HG02938 (cell line): ENCODE data around the gene KIAA1217.

Experiments used
- ATAC-seq: cut with Tn5 transposase; IDR thresholded peaks from one replicate; pipeline ENCODE4 v1.9.1; 2021; ENCODE audit warnings: mild to moderate bottlenecking, moderate library complexity; ENCODE audit not compliant: unreplicated experiment

KIAA1217 gene, protein sequence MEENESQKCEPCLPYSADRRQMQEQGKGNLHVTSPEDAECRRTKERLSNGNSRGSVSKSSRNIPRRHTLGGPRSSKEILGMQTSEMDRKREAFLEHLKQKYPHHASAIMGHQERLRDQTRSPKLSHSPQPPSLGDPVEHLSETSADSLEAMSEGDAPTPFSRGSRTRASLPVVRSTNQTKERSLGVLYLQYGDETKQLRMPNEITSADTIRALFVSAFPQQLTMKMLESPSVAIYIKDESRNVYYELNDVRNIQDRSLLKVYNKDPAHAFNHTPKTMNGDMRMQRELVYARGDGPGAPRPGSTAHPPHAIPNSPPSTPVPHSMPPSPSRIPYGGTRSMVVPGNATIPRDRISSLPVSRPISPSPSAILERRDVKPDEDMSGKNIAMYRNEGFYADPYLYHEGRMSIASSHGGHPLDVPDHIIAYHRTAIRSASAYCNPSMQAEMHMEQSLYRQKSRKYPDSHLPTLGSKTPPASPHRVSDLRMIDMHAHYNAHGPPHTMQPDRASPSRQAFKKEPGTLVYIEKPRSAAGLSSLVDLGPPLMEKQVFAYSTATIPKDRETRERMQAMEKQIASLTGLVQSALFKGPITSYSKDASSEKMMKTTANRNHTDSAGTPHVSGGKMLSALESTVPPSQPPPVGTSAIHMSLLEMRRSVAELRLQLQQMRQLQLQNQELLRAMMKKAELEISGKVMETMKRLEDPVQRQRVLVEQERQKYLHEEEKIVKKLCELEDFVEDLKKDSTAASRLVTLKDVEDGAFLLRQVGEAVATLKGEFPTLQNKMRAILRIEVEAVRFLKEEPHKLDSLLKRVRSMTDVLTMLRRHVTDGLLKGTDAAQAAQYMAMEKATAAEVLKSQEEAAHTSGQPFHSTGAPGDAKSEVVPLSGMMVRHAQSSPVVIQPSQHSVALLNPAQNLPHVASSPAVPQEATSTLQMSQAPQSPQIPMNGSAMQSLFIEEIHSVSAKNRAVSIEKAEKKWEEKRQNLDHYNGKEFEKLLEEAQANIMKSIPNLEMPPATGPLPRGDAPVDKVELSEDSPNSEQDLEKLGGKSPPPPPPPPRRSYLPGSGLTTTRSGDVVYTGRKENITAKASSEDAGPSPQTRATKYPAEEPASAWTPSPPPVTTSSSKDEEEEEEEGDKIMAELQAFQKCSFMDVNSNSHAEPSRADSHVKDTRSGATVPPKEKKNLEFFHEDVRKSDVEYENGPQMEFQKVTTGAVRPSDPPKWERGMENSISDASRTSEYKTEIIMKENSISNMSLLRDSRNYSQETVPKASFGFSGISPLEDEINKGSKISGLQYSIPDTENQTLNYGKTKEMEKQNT (N-terminal part only)

DNA sequence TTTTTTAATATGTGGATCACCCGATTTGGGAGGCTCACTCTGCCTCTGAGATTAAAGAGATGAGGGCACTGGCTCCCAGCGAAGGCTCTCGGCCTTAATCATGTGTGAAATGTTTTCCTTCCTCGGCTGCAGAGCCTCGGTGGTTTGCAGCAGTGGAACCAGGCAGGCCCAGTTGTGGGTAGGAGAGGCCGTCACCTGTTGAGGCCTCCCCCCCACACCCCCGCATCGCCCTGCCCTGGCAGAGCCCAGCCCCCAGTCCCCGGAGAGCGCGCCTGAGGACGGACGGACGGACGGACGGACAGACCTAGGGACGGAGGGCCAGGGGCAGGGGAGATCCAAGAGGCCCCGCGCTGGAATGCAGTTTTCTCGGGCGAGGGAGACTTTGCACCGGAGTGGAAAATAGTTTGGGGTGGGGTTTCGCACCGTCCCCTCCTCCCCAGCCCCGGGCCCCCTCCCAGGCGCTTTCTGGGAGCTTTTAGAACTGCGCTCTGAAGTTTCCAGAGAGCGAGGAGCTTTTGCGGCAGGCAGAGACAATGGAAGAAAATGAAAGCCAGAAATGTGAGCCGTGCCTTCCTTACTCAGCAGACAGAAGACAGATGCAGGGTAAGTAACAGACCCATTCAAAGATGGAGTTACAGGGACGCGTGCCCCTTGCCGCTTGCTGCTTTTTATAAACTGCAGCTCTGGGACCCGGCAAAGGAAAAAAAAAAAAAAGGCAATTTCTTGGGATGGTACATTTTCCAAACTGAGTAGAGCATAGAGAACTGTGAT is at the start of gene KIAA1217:
TSS of gene KIAA1217 (plus strand) at position 478 of the 771 bp plus-strand sequence. CDS start at position 534, 56 bp downstream.
- ATAC-seq: peak; percentile 29

DNA sequence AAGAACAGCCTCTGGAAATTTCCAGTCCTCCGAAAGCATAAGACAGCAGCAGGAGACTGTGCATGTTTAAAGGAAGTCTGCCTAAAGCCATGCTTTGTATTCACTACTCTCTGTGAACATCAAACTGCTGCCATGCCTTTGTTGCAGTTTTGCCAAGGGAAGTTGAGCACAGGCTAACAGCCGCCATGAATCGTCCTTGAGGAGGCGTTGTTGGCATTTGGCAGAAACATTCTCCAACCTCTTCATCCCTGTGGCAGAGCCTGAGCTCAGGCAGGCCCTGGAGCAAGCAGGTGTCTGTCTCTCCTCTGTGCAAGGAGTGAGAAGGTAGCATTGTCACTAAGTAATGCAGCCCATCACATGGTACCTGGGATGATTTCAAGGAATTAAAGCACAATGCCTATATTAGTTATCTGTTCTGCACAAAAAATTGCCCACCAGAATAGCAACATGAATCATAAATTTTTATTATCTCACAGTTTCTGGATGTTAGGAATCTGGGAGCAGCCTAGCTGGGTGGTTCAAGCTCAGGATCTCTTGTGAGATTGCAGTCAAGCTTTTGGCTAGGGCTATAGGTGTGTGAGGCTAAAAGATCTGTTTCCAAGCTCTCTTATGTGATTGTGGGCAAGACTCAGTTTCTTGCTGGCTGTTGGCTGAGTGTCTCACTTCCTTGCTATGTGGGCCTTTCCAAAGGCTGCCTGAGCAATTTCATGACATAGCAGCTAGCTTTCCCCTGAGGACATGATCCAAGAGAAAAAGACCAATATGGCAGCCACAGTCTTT is 46.5 kb upstream of the KIAA1217 start:
- ATAC-seq: no peak

DNA sequence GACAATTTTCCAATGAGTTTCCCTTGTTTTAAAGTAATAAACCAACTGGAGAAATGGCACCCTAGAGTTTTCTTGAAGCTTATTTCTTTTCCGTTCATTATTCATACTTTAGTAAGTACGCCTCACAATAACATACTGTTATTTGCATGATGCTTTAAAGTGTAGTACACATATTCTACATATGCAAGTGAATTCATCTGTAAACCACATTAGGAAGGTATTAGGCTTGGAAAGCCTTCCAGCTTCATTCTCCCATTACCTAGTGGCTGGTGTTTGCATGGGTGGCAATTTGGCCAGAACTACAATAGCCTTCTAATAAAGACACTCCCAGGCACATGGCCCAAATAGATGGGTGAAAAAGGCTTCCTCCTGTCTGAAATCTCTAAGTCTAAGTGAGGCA is 45.5 kb upstream of the KIAA1217 start:
- no peak for ATAC-seq

DNA sequence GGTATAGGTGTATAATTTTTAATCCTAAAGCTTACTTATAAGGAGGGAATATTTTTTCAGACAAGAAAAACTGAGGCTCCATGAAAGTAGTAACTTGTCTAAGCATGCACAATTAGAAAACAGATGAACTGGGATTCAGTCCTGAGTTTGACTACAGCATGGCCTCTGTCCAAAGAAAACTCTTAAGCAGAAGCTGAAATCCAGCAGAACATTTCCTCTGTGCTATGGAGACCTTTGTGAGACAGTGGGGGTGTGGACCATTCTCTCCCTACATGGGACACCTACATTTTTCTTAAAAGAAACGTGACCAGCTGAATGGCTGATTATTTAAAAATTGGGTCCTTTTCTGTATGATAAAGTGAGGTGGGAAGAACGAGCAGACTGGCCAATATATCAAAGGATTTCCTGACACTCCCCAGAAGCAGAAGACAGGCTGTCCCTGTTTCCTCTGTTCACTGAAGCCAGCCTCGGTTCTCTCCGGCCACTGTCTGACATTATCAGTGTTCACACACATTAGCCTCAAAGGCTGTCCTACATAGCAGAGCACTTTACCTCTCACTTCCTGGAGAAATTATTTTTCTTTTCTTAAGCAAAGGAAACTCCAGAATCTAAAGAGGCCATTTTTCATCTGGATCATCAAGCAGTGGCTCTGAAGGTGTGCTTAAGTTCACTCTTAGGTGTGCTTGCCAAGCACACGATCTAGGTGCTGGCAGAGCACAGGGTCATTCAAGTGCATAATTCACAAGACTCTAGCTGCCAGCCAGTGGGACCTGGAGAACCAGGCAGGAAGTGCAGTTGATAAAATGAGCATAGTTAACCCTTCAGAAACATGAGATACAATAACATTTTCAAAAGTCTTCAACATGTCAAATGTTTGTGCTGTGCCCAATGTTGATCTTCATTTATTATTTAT is 40.4 kb upstream of the KIAA1217 start:
- no peak for ATAC-seq

DNA sequence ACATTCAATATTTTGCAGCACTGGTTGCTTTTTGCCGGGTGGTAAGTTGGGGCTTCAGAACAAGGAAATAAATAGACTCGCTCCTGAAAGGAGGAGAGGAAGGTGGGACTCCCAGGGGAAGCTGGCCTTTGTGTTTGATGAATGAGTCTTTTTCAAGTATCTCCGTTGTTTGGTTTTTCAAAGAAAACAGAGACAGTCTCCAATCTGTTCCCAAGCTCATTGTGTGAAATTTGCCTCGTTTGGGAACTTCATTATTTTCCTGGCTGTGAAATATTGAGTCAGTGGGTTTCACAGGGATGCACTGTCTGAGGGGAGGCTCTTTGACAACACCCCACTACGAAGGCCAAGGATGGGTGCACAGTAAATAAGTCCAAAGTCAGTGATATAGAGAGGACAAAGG is 38.7 kb upstream of the KIAA1217 start:
- no peak for ATAC-seq

DNA sequence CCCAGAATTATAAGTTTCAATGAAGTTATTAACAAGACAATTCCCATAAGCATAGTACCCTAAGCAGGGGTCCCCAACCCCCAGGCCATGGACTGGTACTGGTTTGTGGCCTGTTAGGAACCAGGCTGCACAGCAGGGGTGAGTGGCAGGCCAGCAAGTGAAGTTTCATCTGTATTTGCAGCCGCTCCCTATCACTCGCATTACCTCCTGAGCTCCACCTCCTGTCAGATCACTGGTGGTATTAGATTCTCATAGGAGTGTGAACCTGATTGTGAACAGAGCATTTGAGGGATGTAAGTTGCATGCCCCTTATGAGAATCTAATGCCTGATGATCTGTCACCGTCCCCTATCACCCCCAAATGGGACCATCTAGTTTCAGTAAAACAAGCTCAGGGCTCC is 36.0 kb upstream of the KIAA1217 start:
- no peak for ATAC-seq

DNA sequence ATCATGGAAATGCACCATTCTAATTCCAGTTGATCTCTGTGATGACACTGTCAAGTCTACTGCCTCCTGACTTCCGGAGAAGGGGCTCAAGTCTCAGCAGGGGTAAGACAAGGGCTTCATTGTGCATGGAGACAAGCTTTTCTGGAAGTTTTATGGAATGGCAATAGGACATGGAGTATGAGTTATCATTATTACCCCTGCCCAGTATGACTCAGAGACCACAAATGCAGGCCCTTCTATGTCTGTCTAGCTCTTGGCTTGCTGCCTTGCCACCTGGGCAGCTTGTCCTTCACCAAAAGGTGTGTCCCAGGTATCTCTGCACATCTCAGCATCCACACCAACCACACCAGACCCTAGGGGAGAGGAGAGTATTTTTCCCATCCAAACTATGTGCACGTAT is 34.9 kb upstream of the KIAA1217 start:
- ATAC-seq: no peak

DNA sequence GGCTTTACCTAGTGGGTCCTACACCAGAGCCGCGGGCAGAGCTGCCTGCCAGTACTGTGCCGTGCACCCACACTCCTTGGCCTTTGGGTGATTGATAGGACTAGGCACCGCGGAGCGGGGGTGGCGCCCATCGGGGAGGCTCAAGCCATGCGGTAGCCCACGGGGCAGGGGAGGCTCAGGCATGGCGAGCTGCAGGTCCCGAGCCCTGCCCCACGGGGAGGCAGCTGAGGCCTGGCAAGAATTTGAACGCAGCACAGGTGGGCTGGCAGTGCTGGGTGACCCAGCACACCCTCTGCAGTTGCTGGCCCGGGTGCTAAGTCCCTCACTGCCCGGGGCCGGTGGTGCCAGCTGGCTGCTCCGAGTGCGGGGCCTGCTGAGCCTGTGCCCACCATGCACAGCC is 32.3 kb upstream of the KIAA1217 start:
- ATAC-seq: no peak

DNA sequence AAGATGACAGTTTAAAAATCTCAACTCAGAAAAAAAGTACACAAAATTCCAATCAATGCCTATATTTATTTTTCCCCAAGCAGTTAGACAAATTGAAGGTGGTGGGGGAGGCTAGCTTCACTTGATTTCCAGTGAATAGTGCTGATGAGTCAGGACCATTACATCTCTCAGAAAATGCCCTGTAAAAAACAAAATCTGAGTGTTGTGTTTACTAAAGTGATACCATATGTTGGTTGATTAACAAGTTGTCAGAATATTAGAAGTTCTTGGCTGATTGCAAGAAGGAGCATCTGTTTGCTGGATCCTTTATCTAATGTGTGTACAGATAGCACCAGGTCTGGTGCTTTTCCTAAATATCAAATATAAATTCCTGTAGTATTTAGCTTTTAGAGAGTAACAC is 31.3 kb upstream of the KIAA1217 start:
- ATAC-seq: no peak

DNA sequence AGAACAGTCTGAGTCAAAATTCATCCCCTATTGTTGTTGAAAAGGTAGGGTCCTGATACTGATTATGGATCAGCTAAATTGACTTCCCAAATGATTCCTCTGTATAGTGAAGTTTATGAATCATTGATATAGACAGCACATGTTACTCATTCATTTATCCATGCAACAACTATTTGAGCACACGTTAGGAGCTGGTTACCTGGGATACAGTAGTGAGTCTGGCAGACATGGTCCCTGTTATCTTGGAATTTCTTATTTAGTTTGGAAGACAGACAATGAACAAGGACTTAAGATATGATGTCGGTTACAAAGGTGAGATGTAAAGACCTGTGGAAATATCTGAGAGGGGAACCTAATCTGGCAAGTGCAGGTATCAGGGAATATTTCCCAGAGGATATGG is 28.0 kb upstream of the KIAA1217 start:
- no peak for ATAC-seq

DNA sequence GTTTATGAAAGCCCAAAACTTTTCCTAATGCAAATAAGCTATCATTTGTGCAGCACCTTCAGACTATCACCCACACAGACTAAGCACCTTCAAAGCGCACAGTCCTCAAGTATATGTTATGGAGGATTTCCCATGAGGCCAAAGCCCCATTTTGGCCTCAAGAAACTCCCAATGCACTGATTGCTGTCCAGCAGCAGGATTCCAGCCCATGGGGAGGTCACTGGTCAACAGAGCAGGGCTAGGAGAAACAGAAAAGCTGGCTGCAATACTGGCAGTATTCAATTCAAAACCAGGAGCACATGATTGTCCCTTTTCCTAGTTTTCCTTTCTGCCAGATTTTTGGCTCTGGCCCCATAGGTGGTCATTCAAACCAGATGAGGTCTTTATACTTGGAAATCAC is 24.5 kb upstream of the KIAA1217 start:
- no peak for ATAC-seq

DNA sequence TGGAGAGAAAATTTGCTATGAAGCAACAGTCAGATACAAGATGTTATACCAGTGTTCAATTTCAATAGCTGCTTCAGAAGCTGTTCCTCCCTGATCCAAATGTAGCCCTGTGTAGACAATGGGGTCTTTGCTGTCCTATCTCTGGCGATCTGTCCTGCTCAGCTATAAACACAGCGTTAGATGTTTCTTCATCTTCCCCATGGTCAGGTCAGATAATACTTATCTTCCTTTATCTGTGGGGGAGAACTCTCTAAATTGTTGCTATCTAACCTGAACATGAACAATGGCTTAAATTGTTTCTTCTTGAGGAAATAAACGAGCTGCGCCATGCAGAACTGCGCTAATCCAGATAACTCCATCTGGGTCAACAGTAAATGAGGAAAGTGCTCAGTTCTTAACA is 15.6 kb upstream of the KIAA1217 start:
- ATAC-seq: no peak

DNA sequence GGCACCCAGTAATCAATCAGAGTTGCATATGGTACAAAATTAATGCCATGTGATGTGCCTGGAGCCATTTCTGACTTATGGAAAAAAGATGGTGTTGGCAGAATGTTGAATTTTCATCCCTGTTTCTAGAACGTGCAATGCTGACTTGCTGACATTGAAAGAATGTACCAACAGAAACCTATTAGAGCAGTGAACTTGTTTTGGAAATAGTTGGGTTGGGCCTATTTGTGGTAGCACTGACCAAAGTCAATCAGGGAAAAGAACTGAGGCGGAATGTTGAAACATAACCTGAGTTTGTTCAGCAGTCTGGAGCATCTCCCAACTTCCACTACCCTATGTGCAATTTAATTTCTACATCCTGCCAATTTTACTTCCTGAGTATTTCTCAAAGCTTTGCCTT is 11.7 kb upstream of the KIAA1217 start:
- no peak for ATAC-seq

DNA sequence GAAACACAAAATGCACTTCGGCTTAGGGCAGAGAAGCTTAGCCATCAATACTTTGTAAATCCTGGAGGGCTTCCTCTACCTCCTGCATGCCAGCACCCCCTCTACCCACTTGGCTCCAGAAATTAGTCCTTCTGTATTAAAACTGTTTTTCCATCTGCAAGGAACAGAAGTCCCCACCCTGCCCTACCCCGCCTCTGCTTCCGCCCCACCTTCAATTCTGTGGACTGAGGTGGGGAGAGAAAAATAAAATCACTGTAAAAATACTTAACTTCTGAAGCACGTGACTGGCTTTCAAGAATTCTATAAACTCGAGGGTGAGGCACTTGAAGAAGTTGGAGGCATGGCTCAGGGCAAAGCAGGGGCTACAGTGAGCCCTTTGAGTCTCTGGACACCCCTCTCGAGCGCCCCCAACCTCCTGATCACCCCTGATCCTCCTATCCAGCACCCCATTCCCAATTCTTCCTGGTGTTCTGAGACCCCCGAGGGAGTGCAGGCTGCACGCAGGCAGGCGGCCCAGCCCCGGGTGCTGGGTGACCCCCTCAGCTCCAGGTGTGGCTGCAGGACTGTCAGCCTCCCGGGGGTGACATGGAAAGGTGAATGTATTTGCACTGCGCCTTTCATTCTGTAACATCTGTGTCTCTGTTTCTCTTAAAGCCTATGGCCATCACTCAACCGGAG is 7.3 kb upstream of the KIAA1217 start:
- ATAC-seq: no peak

DNA sequence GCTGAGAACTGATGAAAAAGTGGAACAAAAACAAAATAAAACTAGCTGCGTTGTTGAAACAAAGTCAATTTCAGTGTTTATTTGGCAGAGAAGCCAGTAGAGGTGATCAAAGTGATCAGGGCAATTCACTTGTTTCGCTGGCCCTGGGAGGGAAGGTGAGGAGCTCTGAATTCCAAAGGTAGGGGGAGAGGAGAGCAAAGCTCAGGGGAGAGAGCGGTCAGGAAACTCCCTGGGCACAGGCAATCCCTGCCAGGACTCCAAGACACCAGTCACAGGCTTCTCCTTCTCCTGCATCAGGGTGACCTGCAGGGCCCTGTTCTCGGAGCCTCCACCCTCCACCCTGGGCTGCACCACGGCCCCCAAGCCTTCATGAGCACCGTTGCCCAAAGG is 6.8 kb upstream of the KIAA1217 start:
- ATAC-seq: no peak

DNA sequence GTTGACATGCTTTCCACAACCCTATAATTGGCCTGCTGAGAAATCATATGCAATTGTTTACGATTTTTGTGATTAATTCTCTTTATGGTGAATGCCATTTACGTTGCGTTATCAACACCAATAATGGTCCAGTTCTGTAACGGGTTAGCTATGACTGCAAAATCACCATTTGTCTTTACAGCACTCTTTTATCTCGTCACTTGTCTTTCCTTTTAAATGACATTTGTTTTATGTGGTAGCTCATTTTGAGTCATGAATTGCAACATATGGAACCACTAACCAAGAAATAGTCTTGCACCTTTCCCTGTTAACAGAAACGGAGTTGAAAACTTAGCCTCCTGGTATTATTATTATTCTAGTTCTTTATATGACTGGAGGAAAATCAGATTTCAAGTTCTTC is 3.1 kb upstream of the KIAA1217 start:
- no peak for ATAC-seq

DNA sequence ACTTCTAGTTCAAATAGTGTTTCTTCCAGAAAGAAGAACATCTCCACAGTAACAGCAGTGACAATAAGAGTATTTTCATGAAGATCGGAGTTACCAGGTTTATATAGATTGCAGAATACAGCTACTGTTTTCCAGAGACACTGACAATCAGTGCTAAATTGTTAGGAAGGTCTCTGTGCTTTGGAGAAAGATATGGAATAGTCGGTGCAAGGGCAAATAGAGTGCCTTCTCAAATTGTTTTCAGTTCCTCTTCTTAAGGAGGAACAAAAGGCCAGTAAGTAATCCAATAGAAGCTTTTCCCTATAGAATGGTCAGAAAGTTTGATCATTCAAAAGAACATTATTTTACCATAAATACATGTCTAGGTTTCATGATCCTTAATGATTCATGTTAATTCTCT is 2.6 kb upstream of the KIAA1217 start:
- ATAC-seq: no peak

DNA sequence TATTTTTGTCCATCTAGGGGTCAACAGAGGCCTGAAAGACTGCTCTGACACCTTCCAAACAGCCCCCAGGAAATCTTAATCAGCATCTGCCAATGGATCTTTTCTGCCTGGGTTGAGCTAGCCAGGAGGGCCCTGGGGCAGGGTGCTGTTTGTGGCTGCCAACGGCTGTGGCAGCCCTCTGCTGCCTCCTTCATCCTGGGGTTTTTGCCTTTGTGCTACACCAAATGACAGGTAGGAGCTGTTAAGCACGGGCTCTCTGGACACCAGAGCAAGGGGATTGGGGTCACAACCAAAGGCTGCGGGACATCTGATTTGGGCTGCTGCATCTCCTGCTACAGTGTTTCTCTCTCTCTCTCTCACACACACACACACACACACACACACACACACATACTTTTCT is 2.0 kb upstream of the KIAA1217 start:
- ATAC-seq: no peak
